NCI-H1930 (cell line): Measurements from ENCODE around the gene IL1A.

Source experiments
- DNase-seq, 2 experiments: peaks; one replicate each; lab custom pipeline; 2025; lab: John Stamatoyannopoulos, UW

Gene IL1A

DNA sequence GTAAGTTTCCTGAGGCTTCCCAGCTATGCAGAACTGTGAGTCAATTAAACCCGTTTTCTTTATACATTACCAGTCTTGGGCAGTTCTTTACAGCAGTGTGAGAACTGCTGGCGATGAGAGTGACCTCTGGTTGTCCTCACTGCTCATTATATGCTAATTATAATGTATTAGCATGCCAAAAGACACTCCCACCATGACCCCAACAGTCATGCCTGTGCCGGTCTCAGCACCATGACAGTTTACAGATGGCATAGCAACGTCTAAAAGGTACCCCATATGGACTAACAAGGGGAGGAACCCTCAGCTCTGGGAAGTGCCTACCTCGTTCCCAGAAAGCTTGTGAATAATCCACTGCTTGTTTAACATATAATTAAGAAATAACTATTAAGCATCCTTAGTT, 8.1 kb upstream of the IL1A start:
- no peak for DNase-seq

DNA sequence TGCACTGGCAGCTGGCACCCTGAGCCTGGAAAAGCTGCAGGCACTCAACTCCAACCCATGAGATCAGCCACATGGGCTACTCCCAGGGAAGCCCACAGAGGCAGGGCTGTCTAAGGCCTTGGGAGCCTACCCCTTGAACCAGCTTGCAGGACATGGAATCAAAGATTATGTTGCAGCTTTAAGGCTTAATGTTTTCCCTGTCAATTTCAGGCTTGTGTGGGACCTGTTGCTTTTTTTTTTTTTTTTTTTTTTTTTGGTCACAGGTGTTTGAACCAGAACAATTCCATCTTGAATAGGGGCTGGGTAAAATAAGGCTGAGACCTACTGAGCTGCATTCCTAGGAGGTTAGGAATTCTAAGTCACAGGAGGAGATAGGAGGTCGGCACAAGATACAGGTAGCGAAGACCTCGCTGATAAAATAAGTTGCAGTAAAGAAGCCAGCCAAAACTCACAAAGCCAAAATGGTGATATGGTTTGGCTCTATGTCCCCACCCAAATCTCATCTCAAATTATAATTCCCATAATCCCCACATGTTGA, 7.5 kb upstream of the IL1A start:
- DNase-seq = no peak

- DNase-seq = no peak
These were observed 6.7 kb upstream of the IL1A start for GRCh38 chr2:112791019-112791418.

DNA sequence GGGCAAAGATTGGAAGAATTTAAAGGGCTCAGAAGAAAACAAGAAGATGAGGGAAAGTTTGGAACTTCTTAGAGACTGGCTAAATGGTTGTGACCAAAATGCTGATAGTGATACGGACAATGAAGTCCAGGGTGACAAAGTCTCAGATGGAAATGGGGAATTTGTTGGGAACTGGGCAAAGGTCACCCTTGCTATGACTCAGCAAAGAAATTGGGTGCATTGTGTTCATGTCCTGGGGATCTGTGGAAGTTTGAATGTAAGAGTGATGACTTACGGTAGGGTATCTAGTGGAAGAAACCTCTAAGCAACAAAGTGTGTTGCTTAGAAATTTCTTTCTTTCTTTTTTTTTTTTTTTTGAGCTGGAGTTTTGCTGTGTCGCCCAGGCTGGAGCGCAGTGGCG, 6.0 kb upstream of the IL1A start:
- DNase-seq = no peak

DNA sequence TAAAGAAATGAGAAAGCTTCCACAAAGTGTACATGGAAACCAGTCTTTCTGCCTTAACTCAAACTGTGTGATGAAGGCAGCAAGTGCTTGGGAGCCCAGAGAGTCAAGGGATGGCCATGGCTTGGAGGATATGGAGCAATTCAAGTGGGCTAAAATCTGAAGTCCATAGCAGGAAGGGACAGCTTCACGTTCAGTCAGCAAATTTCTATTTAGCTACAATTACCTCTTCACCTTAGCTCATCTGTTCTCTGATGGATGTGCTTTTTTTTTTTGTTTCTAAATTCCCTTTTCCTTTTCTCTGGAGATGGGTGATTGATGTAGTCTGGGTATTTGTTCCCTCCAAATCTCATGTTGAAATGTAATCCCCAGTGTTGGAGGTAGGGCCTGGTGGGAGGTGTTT, 4.9 kb upstream of the IL1A start:
- no peak for DNase-seq

DNA sequence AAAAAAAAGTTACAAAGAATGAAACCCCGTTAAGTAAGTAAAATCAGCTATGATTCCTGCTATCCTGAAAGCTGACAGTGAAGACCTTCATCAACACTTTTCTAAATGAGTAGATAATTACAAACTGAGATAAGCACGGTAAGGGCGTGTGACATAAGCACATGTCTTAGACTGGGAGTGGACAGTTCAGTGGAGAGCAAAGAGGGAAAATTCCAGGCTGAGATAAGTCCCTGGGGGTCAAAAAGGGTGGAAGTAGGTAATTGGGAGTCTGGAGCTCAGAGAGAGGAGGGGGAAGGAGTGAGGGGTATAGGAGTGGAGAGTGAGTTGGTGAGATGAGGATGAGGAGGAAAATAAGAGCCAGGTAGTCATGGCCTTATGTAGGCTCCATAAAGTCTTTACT, 4.4 kb upstream of the IL1A start:
- no peak for DNase-seq

GRCh38 chr2:112787729-112788393, 3.6 kb upstream of the IL1A start:
- DNase-seq = no peak

DNA sequence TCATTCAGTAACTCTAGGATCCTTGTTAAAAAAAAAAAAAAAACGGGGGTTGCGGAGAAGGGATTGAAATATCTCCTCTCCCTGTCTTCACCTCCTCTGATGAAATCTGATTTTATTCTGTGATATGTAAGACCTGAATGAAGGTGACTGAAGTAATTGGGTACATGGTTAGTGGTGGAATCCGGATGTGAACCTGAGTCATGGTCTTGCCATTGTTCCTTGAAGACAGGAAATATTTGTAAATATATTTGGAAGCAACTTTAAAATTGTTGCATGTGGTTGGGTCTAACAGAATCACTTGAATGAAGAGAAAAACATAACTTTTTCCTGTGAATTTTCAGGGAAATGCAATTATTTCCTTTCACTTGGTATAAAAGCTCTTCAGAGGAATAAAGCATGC, 3.0 kb upstream of the IL1A start:
- no peak for DNase-seq

GRCh38 chr2:112783187-112783714, 1.0 kb downstream of the IL1A start:
- no peak for DNase-seq

GRCh38 chr2:112782234-112782799, 2.0 kb downstream of the IL1A start:
- no peak for DNase-seq

- no peak for DNase-seq
These were observed 4.7 kb downstream of the IL1A start for GRCh38 chr2:112779598-112779997.

GRCh38 chr2:112777036-112777435, 7.3 kb downstream of the IL1A start:
- no peak for DNase-seq

DNA sequence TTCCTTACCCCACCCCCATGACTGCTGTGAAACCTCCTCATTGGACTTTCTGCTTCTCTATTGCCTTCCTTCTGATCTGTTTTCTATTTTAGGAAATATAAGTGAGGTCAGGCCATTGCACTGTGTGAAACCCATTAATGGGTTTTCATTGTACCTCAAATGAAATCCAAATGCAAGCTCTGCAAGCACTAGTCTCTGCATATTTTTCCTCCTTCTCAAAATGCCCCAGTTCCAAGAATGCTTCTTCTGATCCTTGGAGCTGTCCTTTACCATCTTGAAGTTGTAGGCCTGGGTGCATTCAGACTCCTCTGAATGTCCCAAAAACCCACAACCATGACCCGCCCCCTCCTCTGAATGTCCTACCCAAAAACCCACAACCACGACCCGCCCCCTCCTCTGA, 8.2 kb downstream of the IL1A start:
- DNase-seq = no peak

DNA sequence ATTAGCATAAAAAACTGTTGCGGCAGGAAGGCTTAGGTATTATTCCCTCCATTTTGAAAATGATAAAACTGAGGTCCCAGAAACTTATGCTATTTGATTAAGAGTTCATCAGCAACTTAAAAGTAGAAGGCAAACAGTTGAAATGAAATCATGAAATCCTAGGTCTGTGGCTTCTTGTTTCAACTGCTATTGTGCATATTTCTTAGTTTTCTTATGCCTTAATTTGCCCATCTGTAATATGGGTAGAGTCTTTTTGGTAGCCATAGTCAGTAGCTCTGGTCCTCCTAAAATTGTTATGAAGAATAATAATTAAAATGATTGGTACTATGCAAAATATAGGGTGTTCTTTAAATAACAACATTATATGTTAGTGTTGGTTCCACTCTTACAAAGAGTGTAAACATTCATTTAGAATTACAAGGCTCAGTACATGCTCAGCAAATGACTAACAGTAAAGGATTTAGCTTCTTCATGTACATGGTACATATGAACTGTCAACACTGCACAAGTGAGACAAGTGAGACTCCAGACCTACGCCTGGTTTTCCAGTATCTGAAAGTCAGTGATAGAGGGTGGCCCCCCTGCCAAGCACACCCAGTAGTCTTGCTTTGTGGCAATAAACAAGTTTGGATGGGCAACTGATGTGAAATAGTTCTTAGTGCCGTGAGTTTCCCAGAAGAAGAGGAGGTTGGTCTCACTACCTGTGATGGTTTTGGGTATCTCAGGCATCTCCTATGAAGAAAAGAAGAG, 9.6 kb downstream of the IL1A start:
- no peak for DNase-seq

- DNase-seq = no peak
These were observed 10.7 kb downstream of the IL1A start for GRCh38 chr2:112773556-112773955.

GRCh38 chr2:112772911-112773475, 11.3 kb downstream of the IL1A start:
- DNase-seq = no peak

DNA sequence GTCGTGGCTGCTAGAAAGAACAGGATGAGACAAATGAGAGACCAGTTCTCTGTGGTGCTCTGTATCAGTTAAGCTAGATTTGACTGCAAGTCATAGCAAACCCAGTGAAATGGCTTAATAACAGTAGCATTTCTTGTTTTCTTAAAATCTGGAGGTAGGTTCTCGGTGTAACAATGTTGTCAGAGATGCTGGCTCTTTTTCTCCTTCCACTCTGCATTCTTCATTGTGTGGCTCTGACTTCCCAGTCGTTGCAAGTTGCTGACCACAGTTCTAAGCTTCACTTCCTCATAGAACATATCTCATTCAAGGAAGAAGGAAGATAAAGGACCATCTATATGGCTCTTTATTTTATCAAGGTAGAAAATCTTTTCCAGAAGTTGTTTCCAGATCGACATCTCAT, 12.0 kb downstream of the IL1A start:
- DNase-seq = no peak

DNA sequence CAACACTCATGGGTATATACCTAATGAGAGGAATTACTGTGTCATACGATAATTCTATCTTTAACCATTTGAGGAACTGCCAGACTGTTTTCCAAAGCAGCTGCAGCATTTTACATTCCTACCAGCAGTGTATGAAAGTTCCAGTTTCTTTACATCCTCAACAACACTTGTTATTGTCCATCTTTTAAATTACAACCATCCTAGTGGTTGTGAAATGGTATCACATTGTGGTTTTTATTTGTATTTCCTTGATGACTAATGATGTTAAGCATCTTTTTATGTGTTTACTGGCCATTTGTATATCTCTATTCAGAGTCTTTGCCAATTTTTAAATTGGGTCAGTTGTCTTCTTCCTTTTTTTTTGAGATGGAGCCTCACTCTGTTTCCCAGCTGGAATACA, 15.9 kb downstream of the IL1A start:
- no peak for DNase-seq

- no peak for DNase-seq
These were observed 16.5 kb downstream of the IL1A start for GRCh38 chr2:112767693-112768330.

GRCh38 chr2:112765251-112765650, 19.0 kb downstream of the IL1A start:
- no peak for DNase-seq

GRCh38 chr2:112764071-112765044, 19.9 kb downstream of the IL1A start, which contains the start of gene CKAP2L:
CKAP2L (minus strand) TSS chr2:112764609; CDS start chr2:112764598, 11 bp downstream.
- peak; percentile 95 to 98 for DNase-seq
